IMR-90 (cell line): ENCODE measurements around the gene C2orf68.

Source experiments
- BHLHE40 ChIP-seq: fragments of 150-350 bp; IDR thresholded peaks from 2 replicates; pipeline ENCODE4 v1.6.1; 2016; ENCODE audit warnings: mild to moderate bottlenecking, low read depth, low read length
- CTCF ChIP-seq: conservative IDR thresholded peaks from 2 replicates; pipeline ENCODE4 v1.5.1; 2012; ENCODE audit warnings: mild to moderate bottlenecking, low read depth, low read length, improper control_type of control experiment
- FOS ChIP-seq: fragments of 150-350 bp; IDR thresholded peaks from 2 replicates; pipeline ENCODE4 v1.6.1; 2016; ENCODE audit warnings: low read depth, low read length
- MAFK ChIP-seq: IDR thresholded peaks from 2 replicates; pipeline ENCODE4 v1.6.1; 2012; ENCODE audit warnings: low read depth, low read length, improper control_type of control experiment
- NFE2L2 ChIP-seq: fragments of 150-350 bp; IDR thresholded peaks from 2 replicates; pipeline ENCODE4 v1.6.1; 2016; ENCODE audit warnings: low read depth, mild to moderate bottlenecking, low read length
- POLR2A ChIP-seq: IDR thresholded peaks from 2 replicates; pipeline ENCODE4 v1.6.1; 2012; ENCODE audit warnings: mild to moderate bottlenecking, low read depth, low read length
- RAD21 ChIP-seq: IDR thresholded peaks from 2 replicates; pipeline ENCODE4 v1.6.1; 2012; ENCODE audit warnings: low read length, improper control_type of control experiment
- SMC3 ChIP-seq: fragments of 150-350 bp; IDR thresholded peaks from 2 replicates; pipeline ENCODE4 v1.6.1; 2016; ENCODE audit warnings: low read depth, mild to moderate bottlenecking, antibody characterized with exemption, low read length, moderate library complexity
- TF ChIP-seq, protein P1 (sequence below): fragments of 150-350 bp; IDR thresholded peaks from 2 replicates; pipeline ENCODE4 v1.6.1; 2016; ENCODE audit warnings: low read depth, mild to moderate bottlenecking, low read length, moderate library complexity, borderline replicate concordance

GRCh38 chr2:85660725-85661124 is 48.9 kb upstream of the C2orf68 start:
- TF ChIP-seq CTCF (no peak), POLR2A (no peak), MAFK (no peak), SMC3 (no peak), RAD21 (no peak), NFE2L2 (no peak), FOS (no peak), BHLHE40 (no peak)
- TF ChIP-seq, protein P1, sequence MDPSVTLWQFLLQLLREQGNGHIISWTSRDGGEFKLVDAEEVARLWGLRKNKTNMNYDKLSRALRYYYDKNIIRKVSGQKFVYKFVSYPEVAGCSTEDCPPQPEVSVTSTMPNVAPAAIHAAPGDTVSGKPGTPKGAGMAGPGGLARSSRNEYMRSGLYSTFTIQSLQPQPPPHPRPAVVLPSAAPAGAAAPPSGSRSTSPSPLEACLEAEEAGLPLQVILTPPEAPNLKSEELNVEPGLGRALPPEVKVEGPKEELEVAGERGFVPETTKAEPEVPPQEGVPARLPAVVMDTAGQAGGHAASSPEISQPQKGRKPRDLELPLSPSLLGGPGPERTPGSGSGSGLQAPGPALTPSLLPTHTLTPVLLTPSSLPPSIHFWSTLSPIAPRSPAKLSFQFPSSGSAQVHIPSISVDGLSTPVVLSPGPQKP: no peak
